HepG2 (cell line): ENCODE measurements around the gene TLE1. TPM values are rescaled to one million over a fixed set of nuclear protein-coding genes. Genes with fewer than 3 reads are reported as not detected.

ENCODE experiments used
- ATAC-seq: fragments of 200-7000 bp; cut with Tn5 transposase; 3 replicates; pipeline ENCODE4 v1.9.1; 2020; ENCODE audit warnings: mild to moderate bottlenecking, moderate library complexity
- BruUV-seq: library from RNA; stranded (reverse); fragments of 400-500 nt; replicated peaks from 2 replicates; lab custom pipeline; 2021; lab: Mats Ljungman, UMichigan
- CTCF ChIA-PET: fragments of 300-600 bp; formaldehyde crosslinking; extraction: SDS; loops from one replicate; lab custom pipeline; 2021; ENCODE audit warnings: low total read pairs, inconsistent platforms, low intra/inter-chr PET ratio; lab: Yijun Ruan, JAX
- POLR2A ChIA-PET: fragments of 350-600 bp; sonication (Branson Sonifier 250); formaldehyde crosslinking; loops from one replicate; lab custom pipeline; 2020; ENCODE audit warnings: antibody characterized with exemption, inconsistent platforms; lab: Yijun Ruan, JAX
- DNase-seq: peaks from one replicate; pipeline ENCODE4 v3.0.0-alpha.2; 2015; ENCODE audit warnings: low spot score
- FAIRE-seq: peaks from 3 replicates; lab custom pipeline; 2011; peaks lifted over from hg19 to GRCh38; lab: Jason Lieb, UNC
- H2AFZ ChIP-seq: one replicate; pipeline ENCODE4 v1.6.1; 2011; ENCODE audit warnings: low read length, inconsistent platforms
- H3K27ac ChIP-seq: fragments of 300-600 bp; 3 replicates; pipeline ENCODE4 v1.8.0; 2011; ENCODE audit warnings: mixed run types, mild to moderate bottlenecking, mixed read lengths, low read length, inconsistent platforms; ENCODE audit not compliant: insufficient read depth; ENCODE audit errors: extremely low read length
- H3K27me3 ChIP-seq, 2 experiments: fragments of 200-600 bp in 1 of 2; 2 replicates in 1 of 2; 3 replicates in 1 of 2; pipeline versions ENCODE4 v1.6.0 to v1.8.0; 2011; ENCODE audit warnings: low read length in 2 of 2, mild to moderate bottlenecking in 2 of 2, moderate library complexity in 2 of 2, inconsistent platforms in 1 of 2; ENCODE audit not compliant: insufficient read depth in 2 of 2, control insufficient read depth in 1 of 2
- H3K36me3 ChIP-seq, 2 experiments: fragments of 200-600 bp in 1 of 2; replicated peaks in 1 of 2; 2 replicates in 1 of 2; 3 replicates in 1 of 2; pipeline versions ENCODE4 v1.5.1 to v1.8.0; 2011; ENCODE audit warnings: low read length in 2 of 2, inconsistent platforms in 1 of 2; ENCODE audit not compliant: insufficient read depth in 2 of 2, control insufficient read depth in 1 of 2
- H3K4me1 ChIP-seq: 2 replicates; pipeline ENCODE4 v1.5.1; 2012; ENCODE audit warnings: low read length, inconsistent platforms; ENCODE audit not compliant: insufficient read depth
- H3K4me2 ChIP-seq: 2 replicates; pipeline ENCODE4 v1.6.0; 2011; ENCODE audit warnings: low read depth, low read length, inconsistent platforms
- H3K4me3 ChIP-seq, 3 experiments: fragments of 200-600 bp in 1 of 3; sonication (generic), shearing (Covaris generic) in 1 of 3; replicated peaks in 1 of 3; 2 replicates each; pipeline ENCODE4 v1.5.1; 2011 to 2016; ENCODE audit warnings: low read length in 3 of 3, inconsistent platforms in 2 of 3, low read depth in 2 of 3, mild to moderate bottlenecking in 2 of 3, control low read depth in 1 of 3, mixed read lengths in 1 of 3; ENCODE audit not compliant: insufficient read depth in 1 of 3
- H3K79me2 ChIP-seq: one replicate; pipeline ENCODE4 v1.6.1; 2011; ENCODE audit warnings: low read length, inconsistent platforms; ENCODE audit not compliant: insufficient read depth
- H3K9ac ChIP-seq: 2 replicates; pipeline ENCODE4 v1.6.0; 2011; ENCODE audit warnings: mild to moderate bottlenecking, low read depth, low read length, inconsistent platforms; ENCODE audit not compliant: insufficient read depth
- H3K9me3 ChIP-seq: 2 replicates; pipeline ENCODE4 v1.5.1; 2012; ENCODE audit warnings: mild to moderate bottlenecking, low read length
- H4K20me1 ChIP-seq: 2 replicates; pipeline ENCODE4 v1.6.0; 2011; ENCODE audit warnings: inconsistent platforms, mild to moderate bottlenecking, low read length, moderate library complexity; ENCODE audit not compliant: insufficient read depth
- NR1H2 ChIP-seq: sonication (generic); formaldehyde crosslinking; IDR thresholded peaks from 2 replicates; pipeline ENCODE4 v1.8.1; 2022; ENCODE audit warnings: low read depth, missing genetic modification reagents, borderline replicate concordance
- WGBS: methylation state at CpG from one replicate; pipeline ENCODE4 v1.1.6; 2017; ENCODE audit warnings: low lambda C conversion rate; 5-methylcytosine and 5-hydroxymethylcytosine counted together
- in situ Hi-C: cut with HindIII; loops from 2 replicates; pipeline ENCODE4 v1.10.0; 2017; ENCODE audit warnings: low pct_unique_long_range_greater_than_20kb; ENCODE audit not compliant: extremely low pct_ligation_motif_present
- intact Hi-C: fragments of 100-400 bp; cut with micrococcal nuclease; formaldehyde crosslinking; loops from one replicate; pipeline ENCODE4 v1.10.0; 2022; ENCODE audit not compliant: unreplicated experiment
- polyA plus RNA-seq, 8 experiments: library from polyadenylated mRNA; depleted of rRNA in 3 of 8; stranded (reverse) in 7 of 8; unstranded in 1 of 8; fragments of >200 nt; fragmentation: Illumina TruSeq in 4 of 8; extraction: Trizol in 4 of 8; gene quantifications; 2 replicates each; pipeline versions ENCODE4 v1.2.1 to v1.2.3, GENCODE V29; 2011 to 2016; ENCODE audit warnings: low read depth in 4 of 8, missing spikeins in 1 of 8, mixed read lengths in 1 of 8; ENCODE audit not compliant: insufficient read depth in 1 of 8
- total RNA-seq, 5 experiments: library from RNA; depleted of rRNA; stranded (reverse); fragments of >200 nt; fragmentation: Illumina TruSeq; extraction: Trizol; gene quantifications; 2 replicates each; pipeline ENCODE4 v1.2.3, GENCODE V29; 2016; ENCODE audit warnings: low read depth in 1 of 5
- TF ChIP-seq, protein P1 (sequence below): sonication (generic); formaldehyde crosslinking; IDR thresholded peaks from 2 replicates; pipeline ENCODE4 v1.5.1; 2020; ENCODE audit warnings: missing genetic modification reagents, mild to moderate bottlenecking, borderline replicate concordance
- TF ChIP-seq, protein P2 (sequence below), 2 experiments: IDR thresholded peaks; 2 replicates each; pipeline ENCODE4 v1.6.1; 2011 to 2012; ENCODE audit warnings: low read length in 2 of 2, borderline replicate concordance in 1 of 2, low read depth in 1 of 2, mild to moderate bottlenecking in 1 of 2, moderate library complexity in 1 of 2
- TF ChIP-seq, protein P3 (sequence below): sonication (generic); formaldehyde crosslinking; conservative IDR thresholded peaks from 2 replicates; pipeline ENCODE4 v1.8.0; 2022; ENCODE audit warnings: missing genetic modification reagents

The TLE1 gene
- total and polyA plus RNA-seq, 2 of the 13 experiments (the other 11 are each of a cell fraction or from before 2014, with no cell fraction given), result 35.9 to 109 TPM

DNA sequence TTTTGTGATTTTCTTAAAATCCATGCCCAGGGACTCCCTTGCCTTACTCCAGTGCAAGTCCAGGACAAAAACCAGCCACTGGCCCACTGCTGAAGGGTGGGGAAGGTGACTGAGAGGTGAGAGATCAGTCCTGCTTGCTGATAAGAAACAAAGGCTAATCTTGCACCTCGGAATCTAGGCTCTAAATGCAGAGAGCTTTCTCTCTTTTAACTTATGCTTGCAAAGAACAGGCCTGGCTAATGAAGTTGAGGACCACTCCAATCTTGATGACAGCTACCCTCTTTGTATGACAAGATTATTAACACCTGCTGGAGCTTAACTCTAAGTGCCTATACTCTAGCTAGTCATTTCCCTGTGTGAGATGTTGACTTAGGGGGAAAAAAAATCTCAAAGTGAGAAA lies 8.8 kb downstream of the TLE1 start:
- no peaks in the 10 kb centered on the region for H3K27me3 ChIP-seq
- ChIA-PET POLR2A (no interaction called here), CTCF (no interaction called here)
- no peak overlapping the region for H3K4me3 ChIP-seq
- in situ Hi-C loops, result loop anchor here (10.0 kb wide), 1 partner anchor 156 kb away; no protein-coding TSS in a partner anchor
- H3K4me1 ChIP-seq, result peaks cover 67% of the 10 kb centered on the region
- peaks cover 6 to 61% of the 10 kb centered on the region in 2 experiments; a peak in 4 of 5 replicates for H3K36me3 ChIP-seq
- no peak overlapping the region for H3K4me2 ChIP-seq
- H3K27ac ChIP-seq, result no peak overlapping the region
- H3K9ac ChIP-seq, result no peak overlapping the region
- H2AFZ ChIP-seq, result no peak overlapping the region
- peaks cover 97% of the 10 kb centered on the region for H3K79me2 ChIP-seq
- DNase-seq (no peak), ATAC-seq (no peak)
- TF ChIP-seq, protein P1, sequence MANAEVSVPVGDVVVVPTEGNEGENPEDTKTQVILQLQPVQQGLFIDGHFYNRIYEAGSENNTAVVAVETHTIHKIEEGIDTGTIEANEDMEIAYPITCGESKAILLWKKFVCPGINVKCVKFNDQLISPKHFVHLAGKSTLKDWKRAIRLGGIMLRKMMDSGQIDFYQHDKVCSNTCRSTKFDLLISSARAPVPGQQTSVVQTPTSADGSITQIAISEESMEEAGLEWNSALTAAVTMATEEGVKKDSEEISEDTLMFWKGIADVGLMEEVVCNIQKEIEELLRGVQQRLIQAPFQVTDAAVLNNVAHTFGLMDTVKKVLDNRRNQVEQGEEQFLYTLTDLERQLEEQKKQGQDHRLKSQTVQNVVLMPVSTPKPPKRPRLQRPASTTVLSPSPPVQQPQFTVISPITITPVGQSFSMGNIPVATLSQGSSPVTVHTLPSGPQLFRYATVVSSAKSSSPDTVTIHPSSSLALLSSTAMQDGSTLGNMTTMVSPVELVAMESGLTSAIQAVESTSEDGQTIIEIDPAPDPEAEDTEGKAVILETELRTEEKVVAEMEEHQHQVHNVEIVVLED, result no peak
- no peak for TF ChIP-seq NR1H2
- TF ChIP-seq, protein P2, sequence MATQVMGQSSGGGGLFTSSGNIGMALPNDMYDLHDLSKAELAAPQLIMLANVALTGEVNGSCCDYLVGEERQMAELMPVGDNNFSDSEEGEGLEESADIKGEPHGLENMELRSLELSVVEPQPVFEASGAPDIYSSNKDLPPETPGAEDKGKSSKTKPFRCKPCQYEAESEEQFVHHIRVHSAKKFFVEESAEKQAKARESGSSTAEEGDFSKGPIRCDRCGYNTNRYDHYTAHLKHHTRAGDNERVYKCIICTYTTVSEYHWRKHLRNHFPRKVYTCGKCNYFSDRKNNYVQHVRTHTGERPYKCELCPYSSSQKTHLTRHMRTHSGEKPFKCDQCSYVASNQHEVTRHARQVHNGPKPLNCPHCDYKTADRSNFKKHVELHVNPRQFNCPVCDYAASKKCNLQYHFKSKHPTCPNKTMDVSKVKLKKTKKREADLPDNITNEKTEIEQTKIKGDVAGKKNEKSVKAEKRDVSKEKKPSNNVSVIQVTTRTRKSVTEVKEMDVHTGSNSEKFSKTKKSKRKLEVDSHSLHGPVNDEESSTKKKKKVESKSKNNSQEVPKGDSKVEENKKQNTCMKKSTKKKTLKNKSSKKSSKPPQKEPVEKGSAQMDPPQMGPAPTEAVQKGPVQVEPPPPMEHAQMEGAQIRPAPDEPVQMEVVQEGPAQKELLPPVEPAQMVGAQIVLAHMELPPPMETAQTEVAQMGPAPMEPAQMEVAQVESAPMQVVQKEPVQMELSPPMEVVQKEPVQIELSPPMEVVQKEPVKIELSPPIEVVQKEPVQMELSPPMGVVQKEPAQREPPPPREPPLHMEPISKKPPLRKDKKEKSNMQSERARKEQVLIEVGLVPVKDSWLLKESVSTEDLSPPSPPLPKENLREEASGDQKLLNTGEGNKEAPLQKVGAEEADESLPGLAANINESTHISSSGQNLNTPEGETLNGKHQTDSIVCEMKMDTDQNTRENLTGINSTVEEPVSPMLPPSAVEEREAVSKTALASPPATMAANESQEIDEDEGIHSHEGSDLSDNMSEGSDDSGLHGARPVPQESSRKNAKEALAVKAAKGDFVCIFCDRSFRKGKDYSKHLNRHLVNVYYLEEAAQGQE (IDR thresholded peaks at IDR 0.05; ENCODE audit: borderline replicate concordance in 1 of 2, low read depth in 1 of 2, low read length in 2 of 2), result no peak
- TF ChIP-seq, protein P3, sequence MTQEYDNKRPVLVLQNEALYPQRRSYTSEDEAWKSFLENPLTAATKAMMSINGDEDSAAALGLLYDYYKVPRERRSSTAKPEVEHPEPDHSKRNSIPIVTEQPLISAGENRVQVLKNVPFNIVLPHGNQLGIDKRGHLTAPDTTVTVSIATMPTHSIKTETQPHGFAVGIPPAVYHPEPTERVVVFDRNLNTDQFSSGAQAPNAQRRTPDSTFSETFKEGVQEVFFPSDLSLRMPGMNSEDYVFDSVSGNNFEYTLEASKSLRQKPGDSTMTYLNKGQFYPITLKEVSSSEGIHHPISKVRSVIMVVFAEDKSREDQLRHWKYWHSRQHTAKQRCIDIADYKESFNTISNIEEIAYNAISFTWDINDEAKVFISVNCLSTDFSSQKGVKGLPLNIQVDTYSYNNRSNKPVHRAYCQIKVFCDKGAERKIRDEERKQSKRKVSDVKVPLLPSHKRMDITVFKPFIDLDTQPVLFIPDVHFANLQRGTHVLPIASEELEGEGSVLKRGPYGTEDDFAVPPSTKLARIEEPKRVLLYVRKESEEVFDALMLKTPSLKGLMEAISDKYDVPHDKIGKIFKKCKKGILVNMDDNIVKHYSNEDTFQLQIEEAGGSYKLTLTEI, result no peak
- TF ChIP-seq, all 625 proteins: peak for 0
- Histone ChIP-seq H4K20me1 (peaks cover 80% of the 10 kb centered on the region), H3K9me3 (no peaks in the 10 kb centered on the region)
- intact Hi-C loops, result no loop called here
- WGBS, result 69% methylated on average over 1 of the region's 1 CpG
- no peak for FAIRE-seq
- no TSS peak for BruUV-seq
